GM18526 (cell line): ENCODE results near the gene GLYATL2.

Experiments used
- POLR2A ChIP-seq: IDR thresholded peaks from 3 replicates; pipeline ENCODE4 v1.6.1; 2011; ENCODE audit not compliant: insufficient read length; ENCODE audit errors: extremely low read depth

Gene GLYATL2, protein sequence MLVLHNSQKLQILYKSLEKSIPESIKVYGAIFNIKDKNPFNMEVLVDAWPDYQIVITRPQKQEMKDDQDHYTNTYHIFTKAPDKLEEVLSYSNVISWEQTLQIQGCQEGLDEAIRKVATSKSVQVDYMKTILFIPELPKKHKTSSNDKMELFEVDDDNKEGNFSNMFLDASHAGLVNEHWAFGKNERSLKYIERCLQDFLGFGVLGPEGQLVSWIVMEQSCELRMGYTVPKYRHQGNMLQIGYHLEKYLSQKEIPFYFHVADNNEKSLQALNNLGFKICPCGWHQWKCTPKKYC

DNA sequence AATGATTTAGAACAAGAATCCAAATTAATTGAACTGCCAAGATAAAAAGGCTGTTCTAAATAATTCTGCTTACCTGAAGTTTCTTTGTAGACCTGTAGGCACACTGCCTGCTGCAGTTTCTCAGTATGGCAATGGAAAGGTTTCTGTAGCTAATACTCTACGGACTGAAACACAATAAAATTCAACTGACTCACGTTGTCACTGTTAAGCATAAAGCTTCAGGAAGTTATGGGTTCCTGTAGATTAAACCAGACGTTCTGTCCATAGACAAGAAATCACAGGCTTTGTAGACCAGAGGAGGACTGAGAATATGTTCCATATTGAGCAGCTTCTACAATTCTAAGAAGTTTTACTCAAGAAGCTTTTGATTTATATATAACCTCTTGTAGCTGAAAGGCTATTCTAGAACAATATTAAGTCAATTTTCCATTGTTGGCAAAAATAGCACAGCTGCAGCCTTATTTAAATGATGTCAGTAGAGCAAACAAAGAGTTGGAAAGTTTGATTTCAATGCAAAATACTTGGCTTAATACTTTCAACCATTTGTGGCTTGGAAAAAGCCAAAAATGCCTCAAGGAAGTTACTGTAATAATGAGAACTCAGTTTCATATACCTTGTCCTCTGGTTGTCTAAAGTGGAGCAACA is at the start of gene GLYATL2:
GLYATL2 (minus strand) TSS at position 344 of the 645 bp plus-strand sequence. CDS start 5,092 bp downstream, outside the sequence.
- no peak for TF ChIP-seq POLR2A

DNA sequence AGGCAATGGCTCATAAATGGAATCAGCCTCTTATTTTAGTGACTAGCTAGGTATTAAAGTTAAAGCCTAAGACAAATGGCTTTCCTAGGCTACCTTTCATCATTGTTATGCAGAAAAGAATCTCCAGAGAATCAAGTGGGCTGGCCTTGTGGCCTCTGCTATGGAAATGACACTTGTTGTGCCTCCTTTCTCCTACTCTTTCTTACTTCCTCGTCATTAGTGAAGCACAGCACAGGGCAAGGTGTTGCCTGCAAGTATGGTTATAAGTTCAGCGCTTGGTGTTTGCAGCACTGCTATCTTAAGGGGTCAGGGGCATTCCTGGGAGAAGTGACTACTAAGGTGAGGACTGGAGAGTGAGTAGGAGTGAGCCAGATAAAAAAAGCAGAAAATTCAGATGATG is 49.4 kb upstream of the GLYATL2 start:
- no peak for TF ChIP-seq POLR2A

DNA sequence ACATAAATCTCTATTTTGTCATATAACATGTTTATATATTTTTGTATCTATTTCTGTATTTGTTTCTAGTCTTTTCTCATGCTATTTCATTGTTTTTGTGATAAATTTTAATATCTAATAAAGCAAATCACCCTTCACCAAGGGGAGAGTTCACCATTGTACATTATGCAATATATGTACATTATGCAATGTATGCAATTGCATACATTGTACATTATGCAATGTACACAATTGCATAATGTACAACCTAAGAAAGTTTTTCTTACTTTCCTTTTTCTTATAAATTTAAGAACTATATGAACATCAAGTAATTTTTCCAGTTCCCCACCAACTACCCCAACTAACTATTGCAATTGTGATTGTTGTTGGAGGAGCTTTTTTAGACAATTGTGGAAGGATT is 44.1 kb upstream of the GLYATL2 start:
- no peak for TF ChIP-seq POLR2A

DNA sequence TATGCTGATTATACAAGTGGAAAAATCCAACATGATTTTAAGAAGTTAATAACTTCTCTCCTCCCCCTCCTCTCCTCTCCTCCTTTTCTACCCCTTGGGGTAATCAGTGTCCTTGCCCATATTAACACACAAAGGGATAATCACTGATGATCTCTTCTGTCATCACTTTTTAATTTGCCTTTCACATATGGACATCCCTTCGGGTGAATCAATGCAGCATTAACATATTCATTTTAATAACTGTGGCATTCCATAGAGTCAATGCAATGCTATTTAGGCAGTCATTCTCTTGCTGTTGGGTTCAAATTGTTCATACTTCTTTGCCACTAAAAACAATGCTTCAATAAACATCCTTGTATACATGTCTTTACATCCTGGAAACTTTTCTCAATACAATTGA is 42.9 kb upstream of the GLYATL2 start:
- TF ChIP-seq POLR2A = no peak

DNA sequence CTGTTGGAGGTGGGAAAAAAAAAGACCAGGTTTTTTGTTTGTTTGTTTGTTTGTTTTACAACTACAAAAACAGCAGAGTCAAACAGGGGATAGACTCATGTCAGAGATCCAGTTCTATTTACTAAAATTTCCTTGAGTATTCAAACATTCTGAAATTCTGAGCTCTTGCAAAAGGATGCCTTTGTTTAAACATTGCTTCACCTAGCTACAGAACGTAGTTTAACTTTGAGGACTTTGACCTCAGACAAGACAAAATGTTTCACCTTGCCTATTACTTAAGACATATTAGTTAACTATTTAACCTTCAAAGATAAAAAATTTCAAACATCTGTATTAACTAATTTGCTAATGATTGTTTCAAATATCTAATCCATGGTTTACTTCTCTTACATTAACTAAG is 36.1 kb upstream of the GLYATL2 start:
- no peak for TF ChIP-seq POLR2A

DNA sequence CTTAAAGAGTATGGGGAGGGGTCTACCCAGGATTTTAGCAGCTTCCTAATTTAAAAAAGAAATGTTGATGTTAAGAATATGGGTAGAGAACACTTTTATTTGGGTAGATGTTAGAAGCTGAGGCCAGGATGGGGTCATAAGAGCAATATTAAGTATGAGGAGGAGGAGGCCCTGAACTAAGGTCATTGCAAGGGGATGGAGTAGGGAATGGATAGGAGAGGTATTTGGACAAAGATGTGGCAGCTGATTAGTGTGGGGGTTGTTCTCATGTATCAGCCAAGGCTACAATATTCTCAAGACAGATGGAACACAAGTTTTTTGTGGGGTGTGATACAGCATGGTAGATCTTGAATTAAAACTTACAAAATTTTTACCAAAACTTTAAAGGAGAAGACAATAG is 35.7 kb upstream of the GLYATL2 start:
- no peak for TF ChIP-seq POLR2A

DNA sequence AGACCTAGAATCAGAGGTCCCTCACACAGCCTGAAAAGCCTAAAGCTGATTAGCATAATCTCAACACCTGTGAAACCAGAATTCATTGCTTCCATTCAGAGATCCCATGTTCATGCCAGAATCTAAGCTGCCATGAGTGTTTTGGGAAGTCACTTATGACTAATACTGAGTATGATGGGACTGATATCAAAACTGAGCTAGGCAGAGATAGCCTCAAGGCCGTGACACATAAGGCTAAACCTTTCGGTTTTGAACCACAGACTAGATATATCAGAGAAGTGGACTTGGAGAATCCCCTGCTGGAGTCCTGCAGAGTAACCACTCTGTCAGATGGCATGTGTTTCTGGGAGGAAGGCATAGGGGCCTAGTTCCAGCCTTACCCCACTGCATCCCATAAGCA is 23.1 kb upstream of the GLYATL2 start:
- no peak for TF ChIP-seq POLR2A

DNA sequence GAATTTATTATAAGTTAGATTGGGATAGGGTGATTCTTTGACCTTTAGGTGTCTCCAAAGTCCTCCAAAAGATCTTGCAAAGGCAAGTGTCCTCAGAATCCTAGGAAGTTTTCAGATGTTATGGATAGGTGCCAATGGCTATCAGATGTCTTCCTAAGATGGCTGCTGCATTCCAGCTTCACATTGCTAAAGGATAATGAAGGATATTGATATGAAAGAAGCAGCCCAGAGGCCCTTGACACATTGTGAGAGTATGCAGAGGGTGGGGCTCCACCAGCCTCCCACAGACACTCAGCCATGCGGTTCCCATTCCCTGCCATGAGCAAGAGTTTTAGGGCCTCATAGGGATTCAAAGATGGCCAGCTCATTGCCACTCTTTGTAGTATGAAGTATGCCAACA is 22.3 kb upstream of the GLYATL2 start:
- TF ChIP-seq POLR2A = no peak

DNA sequence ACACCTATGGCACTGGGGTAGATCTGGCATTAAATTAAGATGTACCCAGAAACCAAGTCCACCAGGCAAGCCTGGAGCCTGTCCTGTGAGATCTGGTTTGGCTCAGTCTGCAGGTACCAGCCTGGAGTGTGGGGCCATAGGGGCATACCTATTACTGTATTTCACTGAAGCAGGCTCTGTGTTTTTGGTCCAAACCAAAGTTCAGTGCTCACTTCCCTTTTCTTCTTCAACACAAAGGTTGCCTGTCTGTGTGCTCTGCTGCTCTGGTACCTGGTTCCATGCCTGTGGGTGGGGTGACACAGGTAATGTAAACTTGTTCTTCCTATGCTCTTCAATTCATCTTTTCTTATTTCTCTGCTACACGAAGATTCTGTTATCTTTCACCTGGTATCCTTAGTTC is 19.8 kb upstream of the GLYATL2 start:
- TF ChIP-seq POLR2A = no peak

DNA sequence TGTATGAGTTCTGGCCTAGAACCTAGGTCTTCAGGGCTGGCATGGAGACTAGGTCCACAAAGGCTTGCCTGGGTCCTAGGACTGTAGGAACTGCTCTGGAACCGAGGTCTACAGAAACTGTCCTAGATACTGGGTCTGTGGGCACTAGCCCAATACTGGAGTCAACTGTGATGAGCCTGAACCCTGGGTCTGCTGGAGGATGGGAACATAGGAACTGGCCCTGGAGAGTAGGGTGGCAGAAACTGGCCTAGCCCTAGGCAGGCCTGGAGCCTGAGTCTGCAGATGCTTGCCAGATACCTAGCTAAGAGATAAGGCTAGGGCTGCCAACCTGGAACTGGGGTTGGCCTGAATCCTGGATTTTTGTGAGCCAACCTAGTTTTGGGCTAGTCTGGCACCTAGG is 19.2 kb upstream of the GLYATL2 start:
- TF ChIP-seq POLR2A = no peak

DNA sequence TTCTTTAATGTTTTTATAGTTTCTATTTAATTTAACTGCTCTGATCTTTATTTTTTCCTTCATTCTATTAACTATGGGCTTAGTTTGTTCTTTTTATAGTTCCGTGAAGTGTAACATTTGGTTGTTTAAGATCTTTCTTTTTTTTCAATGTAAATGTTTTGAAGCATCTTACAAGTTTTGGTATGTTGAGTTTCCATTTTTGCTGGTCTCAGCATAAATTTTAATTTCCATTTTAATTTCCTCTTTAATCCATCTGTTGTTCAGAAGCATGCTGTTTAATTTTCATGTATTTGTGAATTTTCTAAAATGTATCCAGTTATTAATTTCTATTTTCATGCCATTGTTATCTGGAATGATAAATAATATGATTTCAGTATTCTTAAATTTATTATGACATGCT is 17.0 kb upstream of the GLYATL2 start:
- TF ChIP-seq POLR2A = no peak

DNA sequence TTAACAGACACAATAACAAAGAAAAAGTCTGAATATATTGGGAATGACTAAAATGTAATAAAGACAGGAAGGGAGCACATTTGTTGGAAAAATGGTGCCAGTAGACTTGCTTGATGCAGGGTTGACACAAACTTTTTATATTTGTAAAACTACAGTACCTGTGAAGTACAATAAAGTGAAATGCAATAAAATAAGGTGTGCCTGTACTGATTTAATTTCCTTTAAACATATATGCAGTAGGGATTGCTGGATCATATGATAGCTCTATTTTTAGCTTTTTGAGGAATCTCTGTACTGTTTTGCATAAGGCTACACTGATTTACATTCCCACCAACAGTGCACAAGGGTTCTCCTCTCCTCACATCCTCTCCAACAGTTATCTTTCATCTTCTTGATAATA is 12.3 kb upstream of the GLYATL2 start:
- TF ChIP-seq POLR2A = no peak

DNA sequence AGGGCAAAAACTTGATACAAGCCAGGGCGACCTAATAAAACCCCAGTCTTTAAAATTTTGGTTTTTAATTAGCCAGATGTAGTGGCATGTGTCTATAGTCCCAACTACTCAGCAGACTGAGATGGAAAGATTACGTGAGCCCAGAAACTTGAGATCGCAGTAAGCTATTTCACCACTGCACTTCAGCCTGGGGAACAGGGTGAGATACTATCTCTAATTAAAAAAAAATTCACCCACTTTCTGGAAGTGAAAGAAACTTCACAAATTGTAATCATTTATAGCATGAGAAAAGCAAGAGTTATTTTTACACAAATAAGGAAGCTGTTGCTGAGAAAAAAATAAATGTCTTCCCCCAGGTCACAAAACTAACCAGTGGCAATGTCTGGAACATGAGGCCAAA is 882 bp upstream of the GLYATL2 start:
- no peak for TF ChIP-seq POLR2A

DNA sequence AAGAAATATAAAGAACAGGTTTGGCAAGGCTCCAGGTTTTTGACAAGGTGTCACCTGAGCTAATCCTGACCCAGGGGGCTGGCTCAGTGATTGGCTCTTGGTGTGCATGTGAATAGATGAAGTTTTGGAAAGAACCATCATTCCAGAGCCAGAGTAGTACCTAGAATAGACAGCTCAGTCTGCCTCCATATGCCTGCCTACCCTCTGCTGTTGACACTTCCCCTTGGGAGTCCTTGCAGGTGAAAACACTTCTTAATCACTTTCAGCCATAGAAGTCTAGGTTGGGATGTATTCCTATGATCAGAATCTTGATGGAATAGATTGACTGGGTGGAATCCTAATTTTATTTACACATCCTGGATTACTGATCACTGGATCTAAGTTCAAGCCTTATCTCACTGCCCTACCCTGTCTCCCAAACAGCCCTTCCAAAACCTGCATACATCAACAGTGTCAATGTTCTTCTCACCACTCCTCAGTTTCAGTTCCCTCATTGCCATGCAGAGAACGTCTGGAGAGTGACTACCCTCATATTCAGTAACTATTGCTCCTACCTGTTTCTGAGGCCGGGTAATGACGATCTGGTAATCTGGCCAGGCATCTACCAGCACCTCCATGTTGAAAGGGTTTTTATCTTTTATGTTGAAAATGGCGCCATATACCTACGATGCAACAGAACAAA is 6.7 kb downstream of the GLYATL2 start:
- no peak for TF ChIP-seq POLR2A

DNA sequence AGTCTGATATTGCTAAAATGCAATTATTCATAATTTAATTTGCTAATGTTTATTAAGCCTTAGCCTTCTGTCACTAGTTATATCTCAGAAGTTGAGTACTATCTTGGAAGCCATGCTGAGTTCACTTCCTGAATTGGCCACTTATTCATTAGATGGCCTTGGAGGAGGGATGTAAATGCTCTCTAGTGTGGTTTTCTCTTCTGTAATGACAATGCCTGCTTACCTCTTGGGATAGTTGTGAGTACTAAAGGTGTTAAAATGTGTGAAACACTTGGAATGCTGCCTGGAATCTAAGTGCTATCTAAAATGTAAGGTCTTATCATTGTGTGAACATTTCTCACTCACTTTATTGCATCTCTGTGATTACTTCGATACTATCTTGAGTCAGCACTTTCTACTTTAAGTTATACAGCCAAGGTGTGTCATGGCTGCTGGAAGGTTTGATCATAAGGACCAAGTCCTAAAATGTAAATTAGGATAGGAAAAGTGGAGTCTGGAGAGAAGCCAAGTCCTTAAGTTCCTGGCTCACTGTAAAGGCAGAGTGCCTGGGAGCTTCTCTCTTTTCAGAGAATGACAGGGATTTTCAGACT is 12.4 kb downstream of the GLYATL2 start:
- TF ChIP-seq POLR2A = no peak
